ENCODE results near the gene ZBTB21.

GRCh38 chr21:42037516-42037915 is 27.4 kb upstream of the ZBTB21 start:
- TF ChIP-seq TEAD4 (IDR thresholded peaks at IDR 0.05; ENCODE audit: low read depth, low read length) (no peak), RXRA (IDR thresholded peaks at IDR 0.05; ENCODE audit: insufficient read depth, low read depth, low read length) (no peak), TAF1 (IDR thresholded peaks at IDR 0.05; ENCODE audit: low read depth, low read length) (no peak), JUND (IDR thresholded peaks at IDR 0.05; ENCODE audit: low read length) (no peak), EZH2 (IDR thresholded peaks at IDR 0.05; ENCODE audit: low read depth, low read length, severe bottlenecking) (no peak), SIN3A (conservative IDR thresholded peaks at IDR 0.05 in 1 of 2, IDR thresholded peaks at IDR 0.05 in 1 of 2; ENCODE audit: low read depth in 1 of 2, low read length in 2 of 2) (no peak), PHF8 (conservative IDR thresholded peaks at IDR 0.05; ENCODE audit: low read depth, low read length) (no peak), CHD2 (IDR thresholded peaks at IDR 0.05; ENCODE audit: low read length) (no peak), MAX (IDR thresholded peaks at IDR 0.05) (no peak), CHD1 (IDR thresholded peaks at IDR 0.05; ENCODE audit: low read depth, low read length) (no peak), GABPA (IDR thresholded peaks at IDR 0.05; ENCODE audit: borderline replicate concordance, insufficient read depth, low read length) (no peak)
